ENCODE measurements around the gene ANAPC2. TPM values are rescaled to one million over a fixed set of nuclear protein-coding genes. Genes with fewer than 3 reads are reported as not detected.

The ANAPC2 gene
- polyA plus RNA-seq, 4 donors, result 20.0 to 44.2 (median 37.0) TPM

- peaks cover 0 to 22% (median 0%) of the 10 kb centered on the region in 3 donors for H3K36me3 ChIP-seq (ENCODE audit: control insufficient read depth in 3 of 3, insufficient read depth in 2 of 3, low read depth in 1 of 3, low read length in 3 of 3)
- peaks cover 4 to 56% (median 10%) of the 10 kb centered on the region in 3 donors for H3K4me1 ChIP-seq (ENCODE audit: control insufficient read depth in 3 of 3, insufficient read depth in 2 of 3, low read depth in 1 of 3, low read length in 2 of 3)
- DNase-seq, result no peak
- FAIRE-seq, result no peak
- H3K27ac ChIP-seq (ENCODE audit: low read depth in 1 of 3, low read length in 2 of 3), result peak overlapping the region; percentile 74 to 88 (median 78)
- H3K9me3 ChIP-seq (ENCODE audit: control insufficient read depth in 2 of 2, insufficient read depth in 1 of 2, low read depth in 1 of 2, low read length in 1 of 2), result no peaks in the 10 kb centered on the region
- H3K4me3 ChIP-seq (ENCODE audit: low read depth in 1 of 3, low read length in 3 of 3), result peak overlapping the region; percentile 50 to 95 (median 66)
- WGBS, 3 donors, result 12 to 19% (median 17%) methylated on average over 23 of the region's 23 CpGs
- no peaks in the 10 kb centered on the region for H3K27me3 ChIP-seq (ENCODE audit: control insufficient read depth in 3 of 3, insufficient read depth in 3 of 3, low read length in 3 of 3)
These were observed 13.0 kb upstream of the ANAPC2 start for GRCh38 chr9:137201205-137201868.

DNA sequence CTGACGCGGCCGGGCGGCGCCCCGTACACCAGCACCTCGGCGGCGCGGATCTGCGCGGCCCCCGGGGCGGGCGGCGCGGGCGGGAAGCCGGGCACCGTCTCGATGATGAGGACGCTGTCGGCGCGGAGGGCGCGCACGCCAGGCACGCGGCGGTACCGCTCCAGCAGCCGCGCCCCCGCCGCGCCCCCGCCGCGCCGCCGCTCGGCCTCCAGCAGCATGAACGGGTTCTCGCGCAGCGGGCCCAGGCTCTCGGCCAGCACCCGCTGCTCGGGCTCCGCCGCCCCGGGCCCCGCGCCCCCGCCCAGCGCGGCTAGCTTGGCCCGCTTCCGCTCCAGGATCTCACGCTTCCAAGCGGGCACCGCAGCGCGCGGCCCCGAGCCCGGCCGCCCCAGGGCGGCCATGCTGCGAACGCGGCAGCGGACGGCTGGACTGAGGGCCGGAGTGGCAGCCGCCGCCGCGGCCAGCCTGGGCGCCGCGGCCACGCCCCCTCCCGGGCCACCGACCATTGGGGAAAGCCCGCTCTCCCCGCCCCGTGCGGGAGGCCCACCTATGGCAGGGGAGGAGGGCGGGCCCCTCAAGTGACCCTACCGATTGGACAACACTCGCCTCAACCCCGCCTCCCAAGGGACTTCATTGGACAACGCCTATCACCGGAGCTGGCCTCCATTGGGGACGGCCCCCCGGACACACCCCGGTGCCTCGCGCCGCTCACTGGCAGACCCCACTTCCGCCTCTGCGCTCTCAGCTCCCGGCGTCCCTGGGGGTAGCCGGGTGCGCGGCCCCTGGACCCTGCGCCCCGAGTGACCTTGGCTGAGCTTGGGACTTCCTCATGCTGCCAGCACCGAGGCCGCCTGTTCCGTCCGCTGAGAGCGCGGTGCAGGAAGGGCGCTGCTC is 12.2 kb upstream of the ANAPC2 start, which contains the start of gene TPRN:
Gene TPRN (minus strand): TSS at position 431 of the 894 bp plus-strand sequence. CDS start 30 bp downstream, at position 401.
- no peak for FAIRE-seq
- H3K4me1 ChIP-seq (ENCODE audit: control insufficient read depth in 3 of 3, insufficient read depth in 2 of 3, low read depth in 1 of 3, low read length in 2 of 3), result peaks cover 0 to 60% (median 7%) of the 10 kb centered on the region in 3 donors

GRCh38 chr9:137199411-137200121 is 11.2 kb upstream of the ANAPC2 start:
- H3K36me3 ChIP-seq (ENCODE audit: control insufficient read depth in 3 of 3, insufficient read depth in 2 of 3, low read depth in 1 of 3, low read length in 3 of 3), result peaks cover 0 to 36% (median 0%) of the 10 kb centered on the region in 3 donors
- H3K27ac ChIP-seq (ENCODE audit: low read depth in 1 of 3, low read length in 2 of 3), result peak overlapping the region; percentile 83 to 99 (median 94)
- DNase-seq, result peak in 1 of 2 donors; percentile 42
- no peaks in the 10 kb centered on the region for H3K9me3 ChIP-seq (ENCODE audit: control insufficient read depth in 2 of 2, insufficient read depth in 1 of 2, low read depth in 1 of 2, low read length in 1 of 2)
- H3K4me1 ChIP-seq (ENCODE audit: control insufficient read depth in 3 of 3, insufficient read depth in 2 of 3, low read depth in 1 of 3, low read length in 2 of 3), result peaks cover 0 to 67% (median 5%) of the 10 kb centered on the region in 3 donors
- no peak for FAIRE-seq
- H3K27me3 ChIP-seq (ENCODE audit: control insufficient read depth in 3 of 3, insufficient read depth in 3 of 3, low read length in 3 of 3), result no peaks in the 10 kb centered on the region
- WGBS, 3 donors, result 8 to 20% (median 13%) methylated on average over 29 to 51 of the region's 51 CpGs
- H3K4me3 ChIP-seq (ENCODE audit: low read depth in 1 of 3, low read length in 3 of 3), result peak overlapping the region; percentile 63 to 95 (median 82)

More for the DNA sequence above, 12.2 kb upstream of the ANAPC2 start, which contains the start of gene TPRN:
- Histone ChIP-seq H3K4me3 (ENCODE audit: low read depth in 1 of 3, low read length in 3 of 3) (peak within 1 kb of the TSS; percentile 66 to 95 (median 82)), H3K27me3 (ENCODE audit: control insufficient read depth in 3 of 3, insufficient read depth in 3 of 3, low read length in 3 of 3) (no peaks in the 10 kb centered on the region), H3K36me3 (ENCODE audit: control insufficient read depth in 3 of 3, insufficient read depth in 2 of 3, low read depth in 1 of 3, low read length in 3 of 3) (peaks cover 0 to 26% (median 0%) of the 10 kb centered on the region in 3 donors), H3K27ac (ENCODE audit: low read depth in 1 of 3, low read length in 2 of 3) (peak within 1 kb of the TSS; percentile 83 to 99 (median 94)), H3K9me3 (ENCODE audit: control insufficient read depth in 2 of 2, insufficient read depth in 1 of 2, low read depth in 1 of 2, low read length in 1 of 2) (no peaks in the 10 kb centered on the region)
- peak; percentile 99 to 100 for DNase-seq
- 0 to 1% (median 1%) methylated on average over 47 to 118 of the region's 118 CpGs for WGBS, 3 donors

DNA sequence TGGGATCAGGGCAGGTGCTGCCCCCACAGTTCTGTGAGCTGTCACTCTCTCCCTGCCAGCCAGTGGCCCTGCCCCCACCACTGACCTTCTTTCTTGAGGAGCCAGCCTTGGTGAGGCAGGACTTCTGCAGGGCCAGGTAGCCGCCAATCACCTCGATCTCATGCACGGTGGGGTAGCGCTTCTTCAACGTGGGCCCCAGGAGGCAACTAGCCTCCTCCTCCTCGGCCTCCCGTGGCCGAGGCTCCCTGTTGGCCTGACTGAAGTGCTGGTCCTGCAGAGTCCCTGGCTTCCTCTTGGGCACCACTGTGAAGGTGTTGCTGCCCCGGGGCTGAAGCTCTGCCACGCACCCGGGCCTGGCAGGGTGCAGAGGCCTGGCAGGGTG is 10.5 kb upstream of the ANAPC2 start:
- FAIRE-seq, result no peak
- Histone ChIP-seq H3K27me3 (ENCODE audit: control insufficient read depth in 3 of 3, insufficient read depth in 3 of 3, low read length in 3 of 3) (no peaks in the 10 kb centered on the region), H3K4me1 (ENCODE audit: control insufficient read depth in 3 of 3, insufficient read depth in 2 of 3, low read depth in 1 of 3, low read length in 2 of 3) (peaks cover 0 to 61% (median 0%) of the 10 kb centered on the region in 3 donors), H3K27ac (ENCODE audit: low read depth in 1 of 3, low read length in 2 of 3) (peak overlapping the region; percentile 83 to 99 (median 94)), H3K4me3 (ENCODE audit: low read depth in 1 of 3, low read length in 3 of 3) (peak overlapping the region; percentile 63 to 95 (median 82)), H3K9me3 (ENCODE audit: control insufficient read depth in 2 of 2, insufficient read depth in 1 of 2, low read depth in 1 of 2, low read length in 1 of 2) (no peaks in the 10 kb centered on the region), H3K36me3 (ENCODE audit: control insufficient read depth in 3 of 3, insufficient read depth in 2 of 3, low read depth in 1 of 3, low read length in 3 of 3) (peaks cover 0 to 43% (median 0%) of the 10 kb centered on the region in 3 donors)
- 10 to 60% (median 54%) methylated on average over 11 of the region's 11 CpGs for WGBS, 3 donors
- DNase-seq, result peak; percentile 29 to 54

- FAIRE-seq (no peak), DNase-seq (peak; percentile 85 to 95)
- WGBS, 3 donors, result 10 to 63% (median 43%) methylated on average over 19 of the region's 19 CpGs
- H3K27ac ChIP-seq (ENCODE audit: low read depth in 1 of 3, low read length in 2 of 3), result peak overlapping the region; percentile 83 to 99 (median 94)
- H3K4me3 ChIP-seq (ENCODE audit: low read depth in 1 of 3, low read length in 3 of 3), result peak overlapping the region; percentile 63 to 95 (median 82)
- peaks cover 0 to 56% (median 0%) of the 10 kb centered on the region in 3 donors for H3K4me1 ChIP-seq (ENCODE audit: control insufficient read depth in 3 of 3, insufficient read depth in 2 of 3, low read depth in 1 of 3, low read length in 2 of 3)
- no peaks in the 10 kb centered on the region for H3K9me3 ChIP-seq (ENCODE audit: control insufficient read depth in 2 of 2, insufficient read depth in 1 of 2, low read depth in 1 of 2, low read length in 1 of 2)
- peaks cover 0 to 49% (median 0%) of the 10 kb centered on the region in 3 donors for H3K36me3 ChIP-seq (ENCODE audit: control insufficient read depth in 3 of 3, insufficient read depth in 2 of 3, low read depth in 1 of 3, low read length in 3 of 3)
- H3K27me3 ChIP-seq (ENCODE audit: control insufficient read depth in 3 of 3, insufficient read depth in 3 of 3, low read length in 3 of 3), result no peaks in the 10 kb centered on the region
These were observed 9.9 kb upstream of the ANAPC2 start for GRCh38 chr9:137198051-137198901.

GRCh38 chr9:137195525-137196220 is 7.3 kb upstream of the ANAPC2 start:
- FAIRE-seq (no peak), DNase-seq (peak; percentile 76 to 95)
- Histone ChIP-seq H3K27me3 (ENCODE audit: control insufficient read depth in 3 of 3, insufficient read depth in 3 of 3, low read length in 3 of 3) (no peaks in the 10 kb centered on the region), H3K4me3 (ENCODE audit: low read depth in 1 of 3, low read length in 3 of 3) (peak overlapping the region in 2 of 3 donors; percentile 6 to 50), H3K27ac (ENCODE audit: low read depth in 1 of 3, low read length in 2 of 3) (peak overlapping the region; percentile 74 to 99 (median 91)), H3K4me1 (ENCODE audit: control insufficient read depth in 3 of 3, insufficient read depth in 2 of 3, low read depth in 1 of 3, low read length in 2 of 3) (peaks cover 0 to 47% (median 0%) of the 10 kb centered on the region in 3 donors), H3K36me3 (ENCODE audit: control insufficient read depth in 3 of 3, insufficient read depth in 2 of 3, low read depth in 1 of 3, low read length in 3 of 3) (peaks cover 0 to 75% (median 0%) of the 10 kb centered on the region in 3 donors), H3K9me3 (ENCODE audit: control insufficient read depth in 2 of 2, insufficient read depth in 1 of 2, low read depth in 1 of 2, low read length in 1 of 2) (no peaks in the 10 kb centered on the region)
- 16 to 63% (median 38%) methylated on average over 20 to 21 of the region's 21 CpGs for WGBS, 3 donors

DNA sequence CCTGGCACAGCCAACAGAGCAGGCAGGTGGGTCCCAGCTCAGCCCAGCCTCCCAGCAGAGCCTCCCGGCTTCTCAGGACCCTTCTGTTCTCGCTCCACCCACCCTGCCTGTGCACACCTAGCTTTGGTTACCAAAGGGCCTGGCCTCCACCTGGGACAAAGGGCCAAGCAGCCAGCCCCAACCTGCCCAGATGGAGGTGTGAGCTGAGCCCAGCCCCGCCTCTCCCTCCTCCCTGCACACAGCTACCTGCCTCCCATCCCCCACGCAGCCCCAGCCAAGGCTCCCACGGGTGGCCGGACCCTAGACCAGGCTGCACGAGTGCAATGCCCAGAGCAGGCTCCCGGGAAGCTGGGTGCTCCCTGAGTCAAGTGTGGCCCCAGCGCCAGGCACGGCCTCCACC is 6.5 kb upstream of the ANAPC2 start:
- WGBS, 3 donors, result 10 to 64% (median 33%) methylated on average over 9 to 10 of the region's 10 CpGs
- DNase-seq (peak in 1 of 2 donors; percentile 87), FAIRE-seq (no peak)
- Histone ChIP-seq H3K27me3 (ENCODE audit: control insufficient read depth in 3 of 3, insufficient read depth in 3 of 3, low read length in 3 of 3) (no peaks in the 10 kb centered on the region), H3K27ac (ENCODE audit: low read depth in 1 of 3, low read length in 2 of 3) (peak overlapping the region; percentile 74 to 99 (median 91)), H3K36me3 (ENCODE audit: control insufficient read depth in 3 of 3, insufficient read depth in 2 of 3, low read depth in 1 of 3, low read length in 3 of 3) (peaks cover 0 to 82% (median 0%) of the 10 kb centered on the region in 3 donors), H3K4me3 (ENCODE audit: low read depth in 1 of 3, low read length in 3 of 3) (peak overlapping the region in 1 of 3 donors; percentile 35), H3K9me3 (ENCODE audit: control insufficient read depth in 2 of 2, insufficient read depth in 1 of 2, low read depth in 1 of 2, low read length in 1 of 2) (no peaks in the 10 kb centered on the region), H3K4me1 (ENCODE audit: control insufficient read depth in 3 of 3, insufficient read depth in 2 of 3, low read depth in 1 of 3, low read length in 2 of 3) (peaks cover under 1 to 54% (median 2%) of the 10 kb centered on the region in 3 donors)

All from small intestine (tissue), 7 donors.